ENCODE data around the gene GPC5.

Gene GPC5

GRCh38 chr13:92621985-92622384 lies 1223.6 kb downstream of the GPC5 start:
- no peak overlapping the region for H3K9ac ChIP-seq (ENCODE audit: low read length)
- peaks cover 5% of the 10 kb centered on the region; the same call in 1 of the 2 replicates for H3K4me1 ChIP-seq (ENCODE audit: control insufficient read depth, insufficient read depth, low read length)
- H3K27me3 ChIP-seq (ENCODE audit: control insufficient read depth, insufficient read depth, low read length), result no peaks in the 10 kb centered on the region
- H3K36me3 ChIP-seq (ENCODE audit: control insufficient read depth, insufficient read depth, low read length), result no peaks in the 10 kb centered on the region
- no peak overlapping the region for H3K27ac ChIP-seq (ENCODE audit: low read depth, low read length)
- no peak overlapping the region for H3K4me3 ChIP-seq (ENCODE audit: low read depth, low read length)
- H3K9me3 ChIP-seq (ENCODE audit: control insufficient read depth, insufficient read depth, low read depth, low read length), result no peaks in the 10 kb centered on the region

- Histone ChIP-seq H3K9ac (ENCODE audit: low read length) (no peak overlapping the region), H3K4me3 (ENCODE audit: low read depth, low read length) (no peak overlapping the region), H3K27me3 (ENCODE audit: control insufficient read depth, insufficient read depth, low read length) (no peaks in the 10 kb centered on the region), H3K27ac (ENCODE audit: low read depth, low read length) (no peak overlapping the region), H3K4me1 (ENCODE audit: control insufficient read depth, insufficient read depth, low read length) (peaks cover 5% of the 10 kb centered on the region; the same call in 1 of the 2 replicates), H3K9me3 (ENCODE audit: control insufficient read depth, insufficient read depth, low read depth, low read length) (no peaks in the 10 kb centered on the region), H3K36me3 (ENCODE audit: control insufficient read depth, insufficient read depth, low read length) (no peaks in the 10 kb centered on the region)
Measured at GRCh38 chr13:92622905-92623304, 1224.5 kb downstream of the GPC5 start.

- H3K9ac ChIP-seq (ENCODE audit: low read length), result no peak overlapping the region
- no peaks in the 10 kb centered on the region for H3K4me1 ChIP-seq (ENCODE audit: control insufficient read depth, insufficient read depth, low read length)
- H3K9me3 ChIP-seq (ENCODE audit: control insufficient read depth, insufficient read depth, low read depth, low read length), result no peaks in the 10 kb centered on the region
- no peak overlapping the region for H3K4me3 ChIP-seq (ENCODE audit: low read depth, low read length)
- H3K36me3 ChIP-seq (ENCODE audit: control insufficient read depth, insufficient read depth, low read length), result no peaks in the 10 kb centered on the region
- H3K27ac ChIP-seq (ENCODE audit: low read depth, low read length), result no peak overlapping the region
- no peaks in the 10 kb centered on the region for H3K27me3 ChIP-seq (ENCODE audit: control insufficient read depth, insufficient read depth, low read length)
Measured at GRCh38 chr13:92626274-92626673, 1227.9 kb downstream of the GPC5 start.

GRCh38 chr13:92640936-92641335 lies 1242.5 kb downstream of the GPC5 start:
- H3K9me3 ChIP-seq (ENCODE audit: control insufficient read depth, insufficient read depth, low read depth, low read length), result no peaks in the 10 kb centered on the region

GRCh38 chr13:92649140-92649813 lies 1250.9 kb downstream of the GPC5 start:
- H3K27me3 ChIP-seq (ENCODE audit: control insufficient read depth, insufficient read depth, low read length), result no peaks in the 10 kb centered on the region
- H3K4me3 ChIP-seq (ENCODE audit: low read depth, low read length), result no peak overlapping the region
- no peak overlapping the region for H3K27ac ChIP-seq (ENCODE audit: low read depth, low read length)
- H3K9me3 ChIP-seq (ENCODE audit: control insufficient read depth, insufficient read depth, low read depth, low read length), result no peaks in the 10 kb centered on the region
- H3K36me3 ChIP-seq (ENCODE audit: control insufficient read depth, insufficient read depth, low read length), result no peaks in the 10 kb centered on the region
- no peak overlapping the region for H3K9ac ChIP-seq (ENCODE audit: low read length)
- H3K4me1 ChIP-seq (ENCODE audit: control insufficient read depth, insufficient read depth, low read length), result no peaks in the 10 kb centered on the region

More at GRCh38 chr13:92640936-92641335, 1242.5 kb downstream of the GPC5 start:
- Histone ChIP-seq H3K27me3 (ENCODE audit: control insufficient read depth, insufficient read depth, low read length) (no peaks in the 10 kb centered on the region), H3K27ac (ENCODE audit: low read depth, low read length) (no peak overlapping the region), H3K4me3 (ENCODE audit: low read depth, low read length) (no peak overlapping the region), H3K36me3 (ENCODE audit: control insufficient read depth, insufficient read depth, low read length) (no peaks in the 10 kb centered on the region), H3K4me1 (ENCODE audit: control insufficient read depth, insufficient read depth, low read length) (no peaks in the 10 kb centered on the region), H3K9ac (ENCODE audit: low read length) (no peak overlapping the region)

GRCh38 chr13:92656103-92656502 lies 1257.7 kb downstream of the GPC5 start:
- Histone ChIP-seq H3K4me3 (ENCODE audit: low read depth, low read length) (no peak overlapping the region), H3K9ac (ENCODE audit: low read length) (no peak overlapping the region), H3K27me3 (ENCODE audit: control insufficient read depth, insufficient read depth, low read length) (no peaks in the 10 kb centered on the region), H3K4me1 (ENCODE audit: control insufficient read depth, insufficient read depth, low read length) (no peaks in the 10 kb centered on the region), H3K9me3 (ENCODE audit: control insufficient read depth, insufficient read depth, low read depth, low read length) (no peaks in the 10 kb centered on the region), H3K27ac (ENCODE audit: low read depth, low read length) (no peak overlapping the region), H3K36me3 (ENCODE audit: control insufficient read depth, insufficient read depth, low read length) (no peaks in the 10 kb centered on the region)

- Histone ChIP-seq H3K9me3 (ENCODE audit: control insufficient read depth, insufficient read depth, low read depth, low read length) (no peaks in the 10 kb centered on the region), H3K36me3 (ENCODE audit: control insufficient read depth, insufficient read depth, low read length) (no peaks in the 10 kb centered on the region), H3K27ac (ENCODE audit: low read depth, low read length) (no peak overlapping the region), H3K9ac (ENCODE audit: low read length) (no peak overlapping the region), H3K4me1 (ENCODE audit: control insufficient read depth, insufficient read depth, low read length) (no peaks in the 10 kb centered on the region), H3K27me3 (ENCODE audit: control insufficient read depth, insufficient read depth, low read length) (no peaks in the 10 kb centered on the region), H3K4me3 (ENCODE audit: low read depth, low read length) (no peak overlapping the region)
Measured at GRCh38 chr13:92656648-92657047, 1258.2 kb downstream of the GPC5 start.

GRCh38 chr13:92657565-92657964 lies 1259.1 kb downstream of the GPC5 start:
- no peak overlapping the region for H3K4me3 ChIP-seq (ENCODE audit: low read depth, low read length)
- no peak overlapping the region for H3K9ac ChIP-seq (ENCODE audit: low read length)
- H3K36me3 ChIP-seq (ENCODE audit: control insufficient read depth, insufficient read depth, low read length), result no peaks in the 10 kb centered on the region
- no peaks in the 10 kb centered on the region for H3K27me3 ChIP-seq (ENCODE audit: control insufficient read depth, insufficient read depth, low read length)
- H3K9me3 ChIP-seq (ENCODE audit: control insufficient read depth, insufficient read depth, low read depth, low read length), result no peaks in the 10 kb centered on the region
- no peaks in the 10 kb centered on the region for H3K4me1 ChIP-seq (ENCODE audit: control insufficient read depth, insufficient read depth, low read length)
- H3K27ac ChIP-seq (ENCODE audit: low read depth, low read length), result no peak overlapping the region

- H3K9me3 ChIP-seq (ENCODE audit: control insufficient read depth, insufficient read depth, low read depth, low read length), result no peaks in the 10 kb centered on the region
- H3K4me1 ChIP-seq (ENCODE audit: control insufficient read depth, insufficient read depth, low read length), result no peaks in the 10 kb centered on the region
- H3K9ac ChIP-seq (ENCODE audit: low read length), result no peak overlapping the region
- no peaks in the 10 kb centered on the region for H3K27me3 ChIP-seq (ENCODE audit: control insufficient read depth, insufficient read depth, low read length)
- H3K4me3 ChIP-seq (ENCODE audit: low read depth, low read length), result no peak overlapping the region
- H3K27ac ChIP-seq (ENCODE audit: low read depth, low read length), result no peak overlapping the region
- no peaks in the 10 kb centered on the region for H3K36me3 ChIP-seq (ENCODE audit: control insufficient read depth, insufficient read depth, low read length)
Measured at GRCh38 chr13:92658293-92658692, 1259.9 kb downstream of the GPC5 start.

GRCh38 chr13:92661406-92661805 lies 1263.0 kb downstream of the GPC5 start:
- no peaks in the 10 kb centered on the region for H3K9me3 ChIP-seq (ENCODE audit: control insufficient read depth, insufficient read depth, low read depth, low read length)
- no peaks in the 10 kb centered on the region for H3K36me3 ChIP-seq (ENCODE audit: control insufficient read depth, insufficient read depth, low read length)
- no peak overlapping the region for H3K4me3 ChIP-seq (ENCODE audit: low read depth, low read length)
- H3K9ac ChIP-seq (ENCODE audit: low read length), result no peak overlapping the region
- H3K4me1 ChIP-seq (ENCODE audit: control insufficient read depth, insufficient read depth, low read length), result no peaks in the 10 kb centered on the region
- H3K27ac ChIP-seq (ENCODE audit: low read depth, low read length), result no peak overlapping the region
- no peaks in the 10 kb centered on the region for H3K27me3 ChIP-seq (ENCODE audit: control insufficient read depth, insufficient read depth, low read length)

GRCh38 chr13:92668157-92668556 lies 1269.7 kb downstream of the GPC5 start:
- no peak overlapping the region for H3K9ac ChIP-seq (ENCODE audit: low read length)
- H3K4me3 ChIP-seq (ENCODE audit: low read depth, low read length), result no peak overlapping the region
- no peaks in the 10 kb centered on the region for H3K4me1 ChIP-seq (ENCODE audit: control insufficient read depth, insufficient read depth, low read length)
- no peaks in the 10 kb centered on the region for H3K27me3 ChIP-seq (ENCODE audit: control insufficient read depth, insufficient read depth, low read length)
- H3K27ac ChIP-seq (ENCODE audit: low read depth, low read length), result no peak overlapping the region
- no peaks in the 10 kb centered on the region for H3K9me3 ChIP-seq (ENCODE audit: control insufficient read depth, insufficient read depth, low read depth, low read length)
- no peaks in the 10 kb centered on the region for H3K36me3 ChIP-seq (ENCODE audit: control insufficient read depth, insufficient read depth, low read length)

All from HUES6 (cell line).